Esophagus squamous epithelium (tissue), 5 donors: Measurements from ENCODE around the gene ALPL. TPM values are rescaled to one million over a fixed set of nuclear protein-coding genes. Genes with fewer than 3 reads are reported as not detected.

ENCODE experiments used
- DNase-seq: peaks from one replicate; lab custom pipeline; 2025; lab: John Stamatoyannopoulos, UW
- H3K27ac ChIP-seq, 4 donors: fragments of 200-600 bp; sonication (generic); one replicate each; pipeline ENCODE4 v1.5.1; 2016 to 2019; ENCODE audit warnings: mild to moderate bottlenecking in 1 of 4
- H3K27me3 ChIP-seq, 4 donors: fragments of 200-600 bp; sonication (generic); 1 replicate in 3 of 4; 2 replicates in 1 of 4; pipeline versions ENCODE4 v1.5.1 to v1.6.0; 2017 to 2021; ENCODE audit warnings: antibody characterized with exemption in 1 of 4
- H3K36me3 ChIP-seq, 3 donors: fragments of 200-600 bp; sonication (generic); one replicate each; pipeline ENCODE4 v1.5.1; 2016 to 2019
- H3K4me1 ChIP-seq, 3 donors: fragments of 200-600 bp; sonication (generic); one replicate each; pipeline ENCODE4 v1.5.1; 2017 to 2019
- H3K4me3 ChIP-seq, 4 donors: fragments of 200-600 bp; sonication (generic); 1 replicate in 3 of 4; 2 replicates in 1 of 4; pipeline ENCODE4 v1.5.1; 2016 to 2019; ENCODE audit warnings: mild to moderate bottlenecking in 2 of 4, moderate library complexity in 1 of 4
- H3K9me3 ChIP-seq, 3 donors: fragments of 200-600 bp; sonication (generic); one replicate each; pipeline ENCODE4 v1.5.1; 2016 to 2019
- CTCF ChIP-seq, 6 experiments: fragments of 450-650 bp in 4 of 6; fragments of 200-600 bp in 2 of 6; sonication (generic) in 2 of 6; IDR thresholded peaks; one replicate each; pipeline ENCODE4 v1.5.1; 2016 to 2019; ENCODE audit warnings: antibody characterized with exemption in 6 of 6, mild to moderate bottlenecking in 4 of 6, moderate library complexity in 4 of 6
- POLR2A ChIP-seq, 4 donors: fragments of 450-650 bp; IDR thresholded peaks; one replicate each; pipeline ENCODE4 v1.6.1; 2017; ENCODE audit warnings: antibody characterized with exemption in 4 of 4, mild to moderate bottlenecking in 4 of 4, moderate library complexity in 3 of 4
- WGBS, 2 donors: methylation state at CpG; one replicate each; pipeline ENCODE4 v1.1.5; 2018; 5-methylcytosine and 5-hydroxymethylcytosine counted together
- intact Hi-C: fragments of 100-400 bp; cut with DNase I; formaldehyde crosslinking; loops from one replicate; pipeline ENCODE4 v1.15.0; 2022
- total RNA-seq, 4 donors: library from RNA; depleted of rRNA; stranded (reverse); fragments of >200 nt; gene quantifications; one replicate each; pipeline ENCODE4 v1.1.0, GENCODE V29; 2016
- donor health status: DM: yes; HTN: yes; CAD: no.

The ALPL gene
- total RNA-seq, 4 donors from 2014 or later: 3.2 to 6.4 (median 4.7) TPM

GRCh38 chr1:21579791-21580190 lies 70.6 kb downstream of the ALPL start:
- Histone ChIP-seq H3K27me3 (peaks cover 0 to 57% (median 0%) of the 10 kb centered on the region in 4 donors), H3K9me3 (no peaks in the 10 kb centered on the region), H3K36me3 (no peaks in the 10 kb centered on the region), H3K27ac (no peak overlapping the region), H3K4me1 (peaks cover 0 to 14% (median 2%) of the 10 kb centered on the region in 3 donors), H3K4me3 (no peak overlapping the region)
- intact Hi-C loops: no loop called here
- TF ChIP-seq CTCF (IDR thresholded peaks at IDR 0.05): no peak
- no peak for TF ChIP-seq POLR2A (IDR thresholded peaks at IDR 0.05)
- 25 to 29% methylated on average over 3 of the region's 3 CpGs for WGBS, 2 donors
- no peak for DNase-seq

- Histone ChIP-seq H3K36me3 (no peaks in the 10 kb centered on the region), H3K4me3 (no peak overlapping the region), H3K4me1 (peaks cover 13 to 32% (median 14%) of the 10 kb centered on the region in 3 donors), H3K27ac (no peak overlapping the region), H3K9me3 (no peaks in the 10 kb centered on the region), H3K27me3 (peaks cover 0 to 64% (median 2%) of the 10 kb centered on the region in 4 donors)
- no peak for DNase-seq
- 44 to 73% methylated on average over 6 to 10 of the region's 10 CpGs for WGBS, 2 donors
- intact Hi-C loops: no loop called here
- TF ChIP-seq CTCF (IDR thresholded peaks at IDR 0.05): no peak
- no peak for TF ChIP-seq POLR2A (IDR thresholded peaks at IDR 0.05)
Observed at GRCh38 chr1:21584096-21584495, 74.9 kb downstream of the ALPL start.

- intact Hi-C loops: no loop called here
- no peaks in the 10 kb centered on the region for H3K9me3 ChIP-seq
- TF ChIP-seq POLR2A (IDR thresholded peaks at IDR 0.05) (no peak), CTCF (IDR thresholded peaks at IDR 0.05) (no peak)
- H3K36me3 ChIP-seq: no peaks in the 10 kb centered on the region
- no peak overlapping the region for H3K4me3 ChIP-seq
- DNase-seq: no peak
- H3K27ac ChIP-seq: no peak overlapping the region
- 43 to 62% methylated on average over 6 to 8 of the region's 9 CpGs for WGBS, 2 donors
- H3K4me1 ChIP-seq: peaks cover 13 to 26% (median 14%) of the 10 kb centered on the region in 3 donors
- H3K27me3 ChIP-seq: peaks cover 0 to 73% (median 2%) of the 10 kb centered on the region in 4 donors
Observed at GRCh38 chr1:21585037-21585436, 75.8 kb downstream of the ALPL start.

GRCh38 chr1:21586222-21586621 lies 77.0 kb downstream of the ALPL start:
- no peak for DNase-seq
- TF ChIP-seq CTCF (IDR thresholded peaks at IDR 0.05) (no peak), POLR2A (IDR thresholded peaks at IDR 0.05) (no peak)
- peaks cover 14 to 32% (median 17%) of the 10 kb centered on the region in 3 donors for H3K4me1 ChIP-seq
- WGBS, 2 donors: 10 to 28% methylated on average over 2 to 3 of the region's 12 CpGs
- peaks cover 0 to 80% (median 2%) of the 10 kb centered on the region in 4 donors for H3K27me3 ChIP-seq
- intact Hi-C loops: no loop called here
- H3K9me3 ChIP-seq: no peaks in the 10 kb centered on the region
- H3K36me3 ChIP-seq: no peaks in the 10 kb centered on the region
- H3K27ac ChIP-seq: no peak overlapping the region
- no peak overlapping the region for H3K4me3 ChIP-seq

- 13 to 39% methylated on average over 4 to 7 of the region's 24 CpGs for WGBS, 2 donors
- H3K36me3 ChIP-seq: no peaks in the 10 kb centered on the region
- TF ChIP-seq CTCF (IDR thresholded peaks at IDR 0.05) (no peak), POLR2A (IDR thresholded peaks at IDR 0.05) (no peak)
- H3K4me3 ChIP-seq: no peak overlapping the region
- no peak overlapping the region for H3K27ac ChIP-seq
- no peak for DNase-seq
- H3K9me3 ChIP-seq: no peaks in the 10 kb centered on the region
- peaks cover 0 to 82% (median 2%) of the 10 kb centered on the region in 4 donors for H3K27me3 ChIP-seq
- intact Hi-C loops: no loop called here
- peaks cover 14 to 34% (median 17%) of the 10 kb centered on the region in 3 donors for H3K4me1 ChIP-seq
Observed at GRCh38 chr1:21586846-21587601, 77.8 kb downstream of the ALPL start.
